ENCODE results near the gene HEY2. TPM values are rescaled to one million over a fixed set of nuclear protein-coding genes. Genes with fewer than 3 reads are reported as not detected.

HEY2 gene
- total and polyA plus RNA-seq, 2 of the 8 experiments (the other 6 are each of a cell fraction or from before 2014, with no cell fraction given), result 9.1 to 16.2 TPM

GRCh38 chr6:125802943-125803377 lies 53.5 kb downstream of the HEY2 start:
- Histone ChIP-seq H2BK20ac (ENCODE audit: low read length) (no peak overlapping the region), H4K20me1 (replicated peaks in 1 of 2; ENCODE audit: control insufficient read depth in 1 of 2, insufficient read depth in 2 of 2, low read length in 2 of 2) (peaks cover 0 to 2% of the 10 kb centered on the region in 2 experiments), H2AK5ac (ENCODE audit: low read depth, low read length) (no peak overlapping the region), H3K9ac (replicated peaks in 1 of 4; ENCODE audit: extremely low read depth in 1 of 4, low read depth in 3 of 4, low read length in 3 of 4) (no peak overlapping the region), H3K23me2 (ENCODE audit: low read depth, low read length) (no peaks in the 10 kb centered on the region), H4K8ac (ENCODE audit: extremely low read depth, insufficient read depth, low read length) (no peak overlapping the region), H4K91ac (replicated peaks; ENCODE audit: insufficient read length, low read length) (no peak overlapping the region), H3K27ac (ENCODE audit: low read depth, low read length) (no peak overlapping the region), H3K4me3 (ENCODE audit: extremely low read depth in 1 of 4, insufficient read depth in 2 of 4, low read depth in 3 of 4, low read length in 4 of 4) (no peak overlapping the region), H2BK12ac (ENCODE audit: low read depth, low read length) (no peak overlapping the region), H3K9me3 (ENCODE audit: insufficient read depth in 2 of 2, low read depth in 1 of 2, low read length in 1 of 2) (no peaks in the 10 kb centered on the region), H3K14ac (ENCODE audit: insufficient read length) (no peak overlapping the region), H3K79me1 (ENCODE audit: low read depth, low read length) (0 out of 2 replicates have a peak, but pooled peaks cover under 1% of the 10 kb centered on the region), H2BK120ac (replicated peaks; ENCODE audit: low read depth, low read length) (no peak overlapping the region), H2AFZ (ENCODE audit: low read length) (no peak overlapping the region), H3K36me3 (ENCODE audit: control insufficient read depth in 2 of 4, insufficient read depth in 4 of 4, low read length in 3 of 4) (no peaks in the 10 kb centered on the region), H3K23ac (ENCODE audit: insufficient read length) (no peak overlapping the region), H3K4ac (replicated peaks; ENCODE audit: insufficient read length, low read depth, low read length) (no peak overlapping the region), H3K56ac (replicated peaks; ENCODE audit: insufficient read length, low read depth, low read length) (no peak overlapping the region), H2BK5ac (ENCODE audit: low read depth, low read length) (no peak overlapping the region), H3K18ac (ENCODE audit: extremely low read depth, low read length) (no peak overlapping the region), H3K27me3 (replicated peaks in 1 of 4; ENCODE audit: control insufficient read depth in 3 of 4, extremely low read depth in 1 of 4, insufficient read depth in 3 of 4, low read length in 3 of 4) (no peaks in the 10 kb centered on the region), H3K4me2 (ENCODE audit: insufficient read depth in 1 of 2, low read depth in 2 of 2, low read length in 2 of 2) (no peak overlapping the region), H3K79me2 (ENCODE audit: control insufficient read depth in 1 of 2, insufficient read depth in 2 of 2, low read length in 2 of 2) (0 out of 4 replicates have a peak, but pooled peaks cover 0 to 2% of the 10 kb centered on the region in 2 experiments), H4K5ac (ENCODE audit: insufficient read length, low read depth, low read length) (no peak overlapping the region), H2BK15ac (ENCODE audit: low read length) (no peak overlapping the region), H3K4me1 (replicated peaks in 1 of 4; ENCODE audit: control insufficient read depth in 3 of 4, insufficient read depth in 4 of 4, low read length in 3 of 4) (no peaks in the 10 kb centered on the region)
- POLR2A ChIA-PET (ENCODE audit: partially characterized antibody), result interaction anchor here (1.2 kb wide), 1 partner anchor 22 kb away, joined by 4 read pairs; no protein-coding TSS in a partner anchor
- FAIRE-seq (no peak), DNase-seq (ENCODE audit: low read depth in 1 of 2, low spot score in 2 of 2) (no peak)
- TF ChIP-seq CHD1 (IDR thresholded peaks at IDR 0.05; ENCODE audit: low read depth, low read length), result no peak
- TF ChIP-seq EGR1 (IDR thresholded peaks at IDR 0.05; ENCODE audit: borderline replicate concordance, low read depth, low read length), result no peak
- no peak for TF ChIP-seq HDAC2 (IDR thresholded peaks at IDR 0.05; ENCODE audit: borderline replicate concordance in 1 of 2, low read depth in 2 of 2, low read length in 2 of 2)
- TF ChIP-seq RFX5 (IDR thresholded peaks at IDR 0.05; ENCODE audit: borderline replicate concordance, low read depth, low read length), result no peak
- no peak for TF ChIP-seq GTF2F1 (IDR thresholded peaks at IDR 0.05; ENCODE audit: borderline replicate concordance, low read depth, low read length)
- WGBS, 2 experiments (ENCODE audit: extremely low coverage in 1 of 2, insufficient coverage in 1 of 2, insufficient read length in 1 of 2, insufficient replicate concordance in 2 of 2, low coverage in 1 of 2, low lambda C conversion rate in 2 of 2, missing lambda C conversion rate in 1 of 2), result 92% methylated on average over 4 of the region's 4 CpGs; no CpG with 5 or more reads in 1 of the 2 experiments
- CTCF ChIA-PET (ENCODE audit: partially characterized antibody), result interaction anchor here (0.8 kb wide), 1 partner anchor 22 kb away, joined by 4 read pairs; no protein-coding TSS in a partner anchor

All from H1 (cell line).